HCT116 (cell line): ENCODE results near the gene UBE3D. TPM values are rescaled to one million over a fixed set of nuclear protein-coding genes. Genes with fewer than 3 reads are reported as not detected.

Source experiments
- ATAC-seq: fragments of 200-7000 bp; cut with Tn5 transposase; 2 replicates; pipeline ENCODE4 v1.9.1; 2020; ENCODE audit warnings: mild to moderate bottlenecking, moderate library complexity
- BruUV-seq: library from RNA; stranded (reverse); fragments of 400-500 nt; replicated peaks from 2 replicates; lab custom pipeline; 2021; lab: Mats Ljungman, UMichigan
- CTCF ChIA-PET: fragments of 300-600 bp; sonication (Branson Sonifier 250); formaldehyde crosslinking; loops from one replicate; lab custom pipeline; 2021; ENCODE audit warnings: antibody characterized with exemption; lab: Charles Lee
- POLR2A ChIA-PET: fragments of 300-600, 350-600 bp; sonication (Branson Sonifier 250); formaldehyde crosslinking; loops from one replicate; lab custom pipeline; 2021; ENCODE audit warnings: antibody characterized with exemption; lab: Charles Lee
- RAD21 ChIA-PET, 2 experiments: fragments of 300-600 bp; sonication (Branson Sonifier 250); formaldehyde crosslinking; loops; one replicate each; lab custom pipeline; 2023; ENCODE audit warnings: low total read pairs in 2 of 2; ENCODE audit not compliant: uncharacterized antibody in 2 of 2, unreplicated experiment in 2 of 2, low non-redundant PET in 1 of 2; lab: Charles Lee
- DNase-seq: peaks from one replicate; pipeline ENCODE4 v3.0.0-alpha.2; 2010; ENCODE audit warnings: low read depth, low spot score
- H2AFZ ChIP-seq: fragments of 200-600 bp; shearing (Covaris generic), sonication (generic); 2 replicates; pipeline ENCODE4 v1.6.1; 2017; ENCODE audit warnings: low read depth, mixed run types, mixed read lengths, antibody characterized with exemption, low read length; ENCODE audit not compliant: poor library complexity, severe bottlenecking
- H3K27ac ChIP-seq: 2 replicates; pipeline ENCODE4 v1.5.1; 2012; ENCODE audit warnings: low read depth, low read length
- H3K27me3 ChIP-seq: fragments of 200-600 bp; sonication (generic); 2 replicates; pipeline ENCODE4 v1.6.1; 2016; ENCODE audit warnings: mixed run types, low read length, mixed read lengths; ENCODE audit not compliant: insufficient read depth
- H3K36me3 ChIP-seq, 2 experiments: fragments of 200-500 bp in 1 of 2; fragments of 200-600 bp in 1 of 2; sonication (Bioruptor generic) in 1 of 2; sonication (generic) in 1 of 2; 2 replicates each; pipeline versions ENCODE4 v1.5.1 to v1.6.1; 2014 to 2016; ENCODE audit warnings: low read length in 2 of 2, inconsistent platforms in 1 of 2, mixed read lengths in 1 of 2, mixed run types in 1 of 2; ENCODE audit not compliant: insufficient read depth in 2 of 2, control insufficient read depth in 1 of 2
- H3K4me1 ChIP-seq, 2 experiments: fragments of 200-600 bp in 1 of 2; sonication (generic) in 1 of 2; 2 replicates each; pipeline versions ENCODE4 v1.5.1 to v1.6.1; 2012 to 2017; ENCODE audit warnings: low read length in 2 of 2, inconsistent platforms in 1 of 2, mild to moderate bottlenecking in 1 of 2, mixed read lengths in 1 of 2, mixed run types in 1 of 2, moderate library complexity in 1 of 2; ENCODE audit not compliant: insufficient read depth in 2 of 2, control insufficient read depth in 1 of 2
- H3K4me2 ChIP-seq: fragments of 200-600 bp; sonication (generic); 2 replicates; pipeline ENCODE4 v1.6.1; 2017; ENCODE audit warnings: mixed run types, low read length, mixed read lengths
- H3K4me3 ChIP-seq, 2 experiments: fragments of 200-600 bp in 1 of 2; sonication (generic) in 1 of 2; replicated peaks in 1 of 2; 2 replicates each; pipeline ENCODE4 v1.5.1; 2011 to 2016; ENCODE audit warnings: low read length in 2 of 2, control low read depth in 1 of 2, low read depth in 1 of 2, mild to moderate bottlenecking in 1 of 2, mixed read lengths in 1 of 2, mixed run types in 1 of 2
- H3K79me2 ChIP-seq: fragments of 200-600 bp; sonication (generic); 2 replicates; pipeline ENCODE4 v1.6.1; 2017; ENCODE audit warnings: mild to moderate bottlenecking, mixed run types, low read length, moderate library complexity, mixed read lengths; ENCODE audit not compliant: insufficient read depth
- H3K9ac ChIP-seq: fragments of 200-600 bp; sonication (generic); 2 replicates; pipeline ENCODE4 v1.6.1; 2016; ENCODE audit warnings: low read length, mixed read lengths
- H3K9me2 ChIP-seq: fragments of 200-600 bp; sonication (generic), shearing (Covaris generic); 2 replicates; pipeline ENCODE4 v1.6.1; 2017; ENCODE audit warnings: mixed run types, mild to moderate bottlenecking, moderate library complexity; ENCODE audit not compliant: insufficient read depth
- H3K9me3 ChIP-seq, 2 experiments: fragments of 200-500 bp in 1 of 2; fragments of 200-600 bp in 1 of 2; sonication (Bioruptor generic) in 1 of 2; sonication (generic) in 1 of 2; 2 replicates each; pipeline ENCODE4 v1.6.1; 2014 to 2017; ENCODE audit warnings: low read length in 2 of 2, mixed read lengths in 2 of 2, inconsistent platforms in 1 of 2, low read depth in 1 of 2, mild to moderate bottlenecking in 1 of 2, mixed run types in 1 of 2, moderate library complexity in 1 of 2; ENCODE audit not compliant: control insufficient read depth in 1 of 2, insufficient read depth in 1 of 2
- H4K20me1 ChIP-seq: fragments of 200-600 bp; sonication (generic), shearing (Covaris generic); 2 replicates; pipeline ENCODE4 v1.6.1; 2017; ENCODE audit warnings: mixed run types, mild to moderate bottlenecking, moderate library complexity; ENCODE audit not compliant: insufficient read depth
- ATF3 ChIP-seq: IDR thresholded peaks from 2 replicates; pipeline ENCODE4 v1.6.1; 2012
- CBX3 ChIP-seq: IDR thresholded peaks from 2 replicates; pipeline ENCODE4 v1.6.1; 2012; ENCODE audit warnings: low read depth
- CTCF ChIP-seq, 3 experiments: fragments of 200-600 bp in 1 of 3; sonication (generic) in 1 of 3; IDR thresholded peaks in 2 of 3; conservative IDR thresholded peaks in 1 of 3; 2 replicates each; pipeline ENCODE4 v1.5.1; 2012 to 2017; ENCODE audit warnings: low read depth in 2 of 3, low read length in 2 of 3, antibody characterized with exemption in 1 of 3, borderline replicate concordance in 1 of 3, control low read depth in 1 of 3, mild to moderate bottlenecking in 1 of 3, mixed read lengths in 1 of 3, mixed run types in 1 of 3, moderate library complexity in 1 of 3; ENCODE audit not compliant: insufficient read depth in 1 of 3
- FOSL1 ChIP-seq: IDR thresholded peaks from 2 replicates; pipeline ENCODE4 v1.6.1; 2012; ENCODE audit warnings: low read depth
- POLR2A ChIP-seq: IDR thresholded peaks from 2 replicates; pipeline ENCODE4 v1.7.0; 2011; ENCODE audit warnings: borderline replicate concordance; ENCODE audit not compliant: insufficient read depth, insufficient read length; ENCODE audit errors: extremely low read depth
- RAD21 ChIP-seq: IDR thresholded peaks from 2 replicates; pipeline ENCODE4 v1.6.1; 2012; ENCODE audit warnings: low read depth, mild to moderate bottlenecking
- SRF ChIP-seq: IDR thresholded peaks from 2 replicates; pipeline ENCODE4 v1.6.1; 2012; ENCODE audit warnings: low read depth
- TCF7L2 ChIP-seq: IDR thresholded peaks from 2 replicates; pipeline ENCODE4 v1.7.0; 2011; ENCODE audit warnings: borderline replicate concordance, inconsistent platforms; ENCODE audit not compliant: insufficient read depth, insufficient read length; ENCODE audit errors: extremely low read depth
- ZFX ChIP-seq: fragments of 450-650 bp; IDR thresholded peaks from 2 replicates; pipeline ENCODE4 v1.6.1; 2017
- intact Hi-C: fragments of 100-400 bp; cut with micrococcal nuclease; formaldehyde crosslinking; loops from 2 replicates; pipeline ENCODE4 v1.10.0; 2022
- total RNA-seq: library from RNA; stranded (reverse); gene quantifications from one replicate; pipeline ENCODE4 v1.2.1, GENCODE V29; 2021; ENCODE audit not compliant: unreplicated experiment

The UBE3D gene
- total RNA-seq, 1 experiment from 2014 or later, result 9.0 TPM

- Histone ChIP-seq H3K4me3 (no peak overlapping the region), H3K9ac (no peak overlapping the region), H3K4me1 (no peaks in the 10 kb centered on the region), H2AFZ (no peak overlapping the region), H3K36me3 (no peaks in the 10 kb centered on the region), H3K79me2 (no peaks in the 10 kb centered on the region)
- DNase-seq (no peak), ATAC-seq (no peak)
- BruUV-seq, result no TSS peak
- POLR2A ChIA-PET, result no interaction called here
- TF ChIP-seq ATF3 (no peak), FOSL1 (no peak), CTCF (IDR thresholded peaks at IDR 0.05 in 2 of 3, conservative IDR thresholded peaks at IDR 0.05 in 1 of 3; ENCODE audit: borderline replicate concordance in 1 of 3, insufficient read depth in 1 of 3, low read depth in 2 of 3, low read length in 2 of 3) (no peak), SRF (no peak), RAD21 (no peak), POLR2A (no peak), TCF7L2 (no peak), ZFX (no peak), CBX3 (no peak)
- TF ChIP-seq, all 23 proteins: peak for 0
- H3K27ac ChIP-seq, result no peak overlapping the region
- H3K9me3 ChIP-seq, result no peaks in the 10 kb centered on the region
- no peaks in the 10 kb centered on the region for H3K9me2 ChIP-seq
- no peaks in the 10 kb centered on the region for H4K20me1 ChIP-seq
- ChIA-PET RAD21 (no interaction called here), CTCF (no interaction called here)
- intact Hi-C loops, result no loop called here
- H3K4me2 ChIP-seq, result no peak overlapping the region
- H3K27me3 ChIP-seq, result no peaks in the 10 kb centered on the region
These were observed 140.7 kb downstream of the UBE3D start for GRCh38 chr6:82924799-82925535.
